ENCODE data around the gene ANKRD34C.
"Not testable (repeated sequence)": the region's sequence is repeated elsewhere in the genome, so short reads cannot be mapped to it uniquely, and the experiment has no call there.

The ANKRD34C gene

GRCh38 chr15:79310985-79311900 lies 28.7 kb downstream of the ANKRD34C start, which contains the start of gene TMED3:
TMED3 (plus strand) TSS chr15:79311112; CDS start chr15:79311250, 138 bp downstream.
- peak within 1 kb of the TSS; percentile 75 to 79 for H3K9ac ChIP-seq (ENCODE audit: low read depth in 1 of 2, low read length in 2 of 2)
- peak within 1 kb of the TSS; percentile 29 to 66 for H3K27ac ChIP-seq (ENCODE audit: low read depth in 2 of 2, low read length in 2 of 2)
- H3K9me3 ChIP-seq (ENCODE audit: control insufficient read depth in 2 of 2, low read length in 2 of 2): no peaks in the 10 kb centered on the region
- H3K36me3 ChIP-seq (ENCODE audit: control insufficient read depth in 2 of 2, insufficient read depth in 2 of 2, low read length in 2 of 2): peaks cover 16 to 26% of the 10 kb centered on the region in 2 donors
- H3K4me3 ChIP-seq (ENCODE audit: low read length in 2 of 2): peak within 1 kb of the TSS; percentile 80 to 89
- peaks cover 0 to 2% of the 10 kb centered on the region in 2 donors for H3K27me3 ChIP-seq (ENCODE audit: control insufficient read depth in 2 of 2, insufficient read depth in 2 of 2, low read length in 2 of 2)
- H3K4me1 ChIP-seq (ENCODE audit: control insufficient read depth in 2 of 2, insufficient read depth in 2 of 2, low read length in 2 of 2): peaks cover 5 to 16% of the 10 kb centered on the region in 2 donors

GRCh38 chr15:79311901-79312553 lies 29.5 kb downstream of the ANKRD34C start:
- Histone ChIP-seq H3K9me3 (ENCODE audit: control insufficient read depth in 2 of 2, low read length in 2 of 2) (no peaks in the 10 kb centered on the region), H3K27me3 (ENCODE audit: control insufficient read depth in 2 of 2, insufficient read depth in 2 of 2, low read length in 2 of 2) (peaks cover 0 to 2% of the 10 kb centered on the region in 2 donors), H3K4me1 (ENCODE audit: control insufficient read depth in 2 of 2, insufficient read depth in 2 of 2, low read length in 2 of 2) (peaks cover 5 to 16% of the 10 kb centered on the region in 2 donors), H3K36me3 (ENCODE audit: control insufficient read depth in 2 of 2, insufficient read depth in 2 of 2, low read length in 2 of 2) (peaks cover 22 to 33% of the 10 kb centered on the region in 2 donors), H3K9ac (ENCODE audit: low read depth in 1 of 2, low read length in 2 of 2) (peak overlapping the region; percentile 75 to 79), H3K4me3 (ENCODE audit: low read length in 2 of 2) (peak overlapping the region; percentile 80 to 89), H3K27ac (ENCODE audit: low read depth in 2 of 2, low read length in 2 of 2) (no peak overlapping the region)

- peaks cover 5 to 16% of the 10 kb centered on the region in 2 donors for H3K4me1 ChIP-seq (ENCODE audit: control insufficient read depth in 2 of 2, insufficient read depth in 2 of 2, low read length in 2 of 2)
- no peak overlapping the region for H3K27ac ChIP-seq (ENCODE audit: low read depth in 2 of 2, low read length in 2 of 2)
- no peaks in the 10 kb centered on the region for H3K27me3 ChIP-seq (ENCODE audit: control insufficient read depth in 2 of 2, insufficient read depth in 2 of 2, low read length in 2 of 2)
- H3K9ac ChIP-seq (ENCODE audit: low read depth in 1 of 2, low read length in 2 of 2): no peak overlapping the region
- H3K4me3 ChIP-seq (ENCODE audit: low read length in 2 of 2): no peak overlapping the region
- H3K36me3 ChIP-seq (ENCODE audit: control insufficient read depth in 2 of 2, insufficient read depth in 2 of 2, low read length in 2 of 2): peaks cover 40 to 54% of the 10 kb centered on the region in 2 donors
- no peaks in the 10 kb centered on the region for H3K9me3 ChIP-seq (ENCODE audit: control insufficient read depth in 2 of 2, low read length in 2 of 2)
These were observed 31.7 kb downstream of the ANKRD34C start for GRCh38 chr15:79314186-79314585.

GRCh38 chr15:79314811-79315210 lies 32.3 kb downstream of the ANKRD34C start:
- Histone ChIP-seq H3K9me3 (ENCODE audit: control insufficient read depth in 2 of 2, low read length in 2 of 2) (no peaks in the 10 kb centered on the region), H3K4me3 (ENCODE audit: low read length in 2 of 2) (no peak overlapping the region), H3K9ac (ENCODE audit: low read depth in 1 of 2, low read length in 2 of 2) (no peak overlapping the region), H3K27me3 (ENCODE audit: control insufficient read depth in 2 of 2, insufficient read depth in 2 of 2, low read length in 2 of 2) (no peaks in the 10 kb centered on the region), H3K36me3 (ENCODE audit: control insufficient read depth in 2 of 2, insufficient read depth in 2 of 2, low read length in 2 of 2) (peaks cover 41 to 59% of the 10 kb centered on the region in 2 donors), H3K4me1 (ENCODE audit: control insufficient read depth in 2 of 2, insufficient read depth in 2 of 2, low read length in 2 of 2) (peaks cover 5 to 16% of the 10 kb centered on the region in 2 donors), H3K27ac (ENCODE audit: low read depth in 2 of 2, low read length in 2 of 2) (no peak overlapping the region)

GRCh38 chr15:79315623-79316328 lies 33.3 kb downstream of the ANKRD34C start:
- no peaks in the 10 kb centered on the region for H3K9me3 ChIP-seq (ENCODE audit: control insufficient read depth in 2 of 2, low read length in 2 of 2)
- H3K4me1 ChIP-seq (ENCODE audit: control insufficient read depth in 2 of 2, insufficient read depth in 2 of 2, low read length in 2 of 2): peaks cover 5 to 14% of the 10 kb centered on the region in 2 donors
- no peak overlapping the region for H3K9ac ChIP-seq (ENCODE audit: low read depth in 1 of 2, low read length in 2 of 2)
- peaks cover 41 to 62% of the 10 kb centered on the region in 2 donors for H3K36me3 ChIP-seq (ENCODE audit: control insufficient read depth in 2 of 2, insufficient read depth in 2 of 2, low read length in 2 of 2)
- no peak overlapping the region for H3K4me3 ChIP-seq (ENCODE audit: low read length in 2 of 2)
- H3K27ac ChIP-seq (ENCODE audit: low read depth in 2 of 2, low read length in 2 of 2): no peak overlapping the region
- H3K27me3 ChIP-seq (ENCODE audit: control insufficient read depth in 2 of 2, insufficient read depth in 2 of 2, low read length in 2 of 2): no peaks in the 10 kb centered on the region

- peaks cover 2 to 8% of the 10 kb centered on the region in 2 donors for H3K4me1 ChIP-seq (ENCODE audit: control insufficient read depth in 2 of 2, insufficient read depth in 2 of 2, low read length in 2 of 2)
- no peak overlapping the region for H3K27ac ChIP-seq (ENCODE audit: low read depth in 2 of 2, low read length in 2 of 2)
- H3K36me3 ChIP-seq (ENCODE audit: control insufficient read depth in 2 of 2, insufficient read depth in 2 of 2, low read length in 2 of 2): peaks cover 49 to 65% of the 10 kb centered on the region in 2 donors
- no peaks in the 10 kb centered on the region for H3K9me3 ChIP-seq (ENCODE audit: control insufficient read depth in 2 of 2, low read length in 2 of 2)
- H3K9ac ChIP-seq (ENCODE audit: low read depth in 1 of 2, low read length in 2 of 2): no peak overlapping the region
- H3K27me3 ChIP-seq (ENCODE audit: control insufficient read depth in 2 of 2, insufficient read depth in 2 of 2, low read length in 2 of 2): no peaks in the 10 kb centered on the region
- H3K4me3 ChIP-seq (ENCODE audit: low read length in 2 of 2): no peak overlapping the region
These were observed 34.3 kb downstream of the ANKRD34C start for GRCh38 chr15:79316864-79317263.

- peaks cover 50 to 63% of the 10 kb centered on the region in 2 donors for H3K36me3 ChIP-seq (ENCODE audit: control insufficient read depth in 2 of 2, insufficient read depth in 2 of 2, low read length in 2 of 2)
- H3K27me3 ChIP-seq (ENCODE audit: control insufficient read depth in 2 of 2, insufficient read depth in 2 of 2, low read length in 2 of 2); H3K27ac ChIP-seq (ENCODE audit: low read depth in 2 of 2, low read length in 2 of 2); H3K9ac ChIP-seq (ENCODE audit: low read depth in 1 of 2, low read length in 2 of 2); H3K4me3 ChIP-seq (ENCODE audit: low read length in 2 of 2); H3K4me1 ChIP-seq (ENCODE audit: control insufficient read depth in 2 of 2, insufficient read depth in 2 of 2, low read length in 2 of 2); H3K9me3 ChIP-seq (ENCODE audit: control insufficient read depth in 2 of 2, low read length in 2 of 2): not testable (repeated sequence)
These were observed 37.5 kb downstream of the ANKRD34C start for GRCh38 chr15:79319973-79320372.

GRCh38 chr15:79321876-79322275 lies 39.4 kb downstream of the ANKRD34C start:
- Histone ChIP-seq H3K27ac (ENCODE audit: low read depth in 2 of 2, low read length in 2 of 2) (no peak overlapping the region), H3K9ac (ENCODE audit: low read depth in 1 of 2, low read length in 2 of 2) (no peak overlapping the region), H3K9me3 (ENCODE audit: control insufficient read depth in 2 of 2, low read length in 2 of 2) (no peaks in the 10 kb centered on the region), H3K4me1 (ENCODE audit: control insufficient read depth in 2 of 2, insufficient read depth in 2 of 2, low read length in 2 of 2) (no peaks in the 10 kb centered on the region), H3K36me3 (ENCODE audit: control insufficient read depth in 2 of 2, insufficient read depth in 2 of 2, low read length in 2 of 2) (peaks cover 44 to 48% of the 10 kb centered on the region in 2 donors), H3K4me3 (ENCODE audit: low read length in 2 of 2) (no peak overlapping the region), H3K27me3 (ENCODE audit: control insufficient read depth in 2 of 2, insufficient read depth in 2 of 2, low read length in 2 of 2) (no peaks in the 10 kb centered on the region)

GRCh38 chr15:79322306-79322705 lies 39.8 kb downstream of the ANKRD34C start:
- Histone ChIP-seq H3K36me3 (ENCODE audit: control insufficient read depth in 2 of 2, insufficient read depth in 2 of 2, low read length in 2 of 2) (peaks cover 39 to 47% of the 10 kb centered on the region in 2 donors), H3K9me3 (ENCODE audit: control insufficient read depth in 2 of 2, low read length in 2 of 2) (no peaks in the 10 kb centered on the region), H3K27ac (ENCODE audit: low read depth in 2 of 2, low read length in 2 of 2) (no peak overlapping the region), H3K9ac (ENCODE audit: low read depth in 1 of 2, low read length in 2 of 2) (no peak overlapping the region), H3K27me3 (ENCODE audit: control insufficient read depth in 2 of 2, insufficient read depth in 2 of 2, low read length in 2 of 2) (no peaks in the 10 kb centered on the region), H3K4me3 (ENCODE audit: low read length in 2 of 2) (no peak overlapping the region), H3K4me1 (ENCODE audit: control insufficient read depth in 2 of 2, insufficient read depth in 2 of 2, low read length in 2 of 2) (no peaks in the 10 kb centered on the region)

Measured in mucosa of rectum (tissue), 2 donors.